WERI-Rb-1 (cell line): Measurements from ENCODE around the gene AMPD1.

Source experiments
- DNase-seq: peaks from one replicate; pipeline ENCODE4 v3.0.0-alpha.2; 2020
- H3K27ac ChIP-seq: fragments of 250-450 bp; sonication (Bioruptor Pico); 2 replicates; pipeline ENCODE4 v1.5.1; 2020; ENCODE audit warnings: mild to moderate bottlenecking, moderate library complexity
- H3K27me3 ChIP-seq: fragments of 250-450 bp; sonication (Bioruptor Pico); 2 replicates; pipeline ENCODE4 v1.5.1; 2021; ENCODE audit warnings: mild to moderate bottlenecking, low read depth, moderate library complexity; ENCODE audit not compliant: insufficient read depth, severe bottlenecking
- H3K36me3 ChIP-seq: fragments of 250-450 bp; sonication (Bioruptor Pico); 2 replicates; pipeline ENCODE4 v1.5.1; 2020; ENCODE audit warnings: mild to moderate bottlenecking, moderate library complexity
- H3K4me3 ChIP-seq: 2 replicates; pipeline ENCODE4 v1.5.1; 2011; ENCODE audit warnings: low read depth, mild to moderate bottlenecking, control low read depth, low read length
- H3K9me3 ChIP-seq: fragments of 250-450 bp; sonication (Bioruptor Pico); 2 replicates; pipeline ENCODE4 v1.5.1; 2021; ENCODE audit warnings: mild to moderate bottlenecking, moderate library complexity; ENCODE audit not compliant: severe bottlenecking
- TF ChIP-seq, protein P1 (sequence below): IDR thresholded peaks from 2 replicates; pipeline ENCODE4 v1.5.1; 2011; ENCODE audit warnings: low read depth, mild to moderate bottlenecking, control low read depth, inconsistent platforms, low read length

Gene AMPD1

DNA sequence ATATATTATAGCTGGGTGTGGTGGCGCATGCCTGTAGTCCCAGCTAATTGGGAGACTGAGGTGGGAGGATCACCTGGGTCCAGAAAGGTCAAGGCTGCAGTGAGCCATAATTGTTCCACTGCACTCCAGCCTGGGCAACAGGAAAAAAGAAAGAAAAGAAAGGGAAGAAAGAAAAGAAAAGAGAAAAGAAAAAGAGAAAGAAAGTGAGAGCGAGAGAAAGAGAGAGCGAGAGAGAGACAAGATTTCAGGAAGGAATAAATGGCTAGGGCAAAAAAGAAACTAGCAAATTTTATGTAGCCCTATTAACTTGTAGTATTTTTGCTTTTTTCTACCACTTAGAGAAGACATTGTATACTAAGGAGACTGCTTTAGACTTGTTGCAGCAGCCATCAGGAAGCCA is 15.0 kb upstream of the AMPD1 start:
- Histone ChIP-seq H3K36me3 (peaks cover 79% of the 10 kb centered on the region), H3K27ac (no peak overlapping the region), H3K27me3 (no peaks in the 10 kb centered on the region), H3K4me3 (no peak overlapping the region), H3K9me3 (no peaks in the 10 kb centered on the region)
- DNase-seq, result no peak
- TF ChIP-seq, protein P1, sequence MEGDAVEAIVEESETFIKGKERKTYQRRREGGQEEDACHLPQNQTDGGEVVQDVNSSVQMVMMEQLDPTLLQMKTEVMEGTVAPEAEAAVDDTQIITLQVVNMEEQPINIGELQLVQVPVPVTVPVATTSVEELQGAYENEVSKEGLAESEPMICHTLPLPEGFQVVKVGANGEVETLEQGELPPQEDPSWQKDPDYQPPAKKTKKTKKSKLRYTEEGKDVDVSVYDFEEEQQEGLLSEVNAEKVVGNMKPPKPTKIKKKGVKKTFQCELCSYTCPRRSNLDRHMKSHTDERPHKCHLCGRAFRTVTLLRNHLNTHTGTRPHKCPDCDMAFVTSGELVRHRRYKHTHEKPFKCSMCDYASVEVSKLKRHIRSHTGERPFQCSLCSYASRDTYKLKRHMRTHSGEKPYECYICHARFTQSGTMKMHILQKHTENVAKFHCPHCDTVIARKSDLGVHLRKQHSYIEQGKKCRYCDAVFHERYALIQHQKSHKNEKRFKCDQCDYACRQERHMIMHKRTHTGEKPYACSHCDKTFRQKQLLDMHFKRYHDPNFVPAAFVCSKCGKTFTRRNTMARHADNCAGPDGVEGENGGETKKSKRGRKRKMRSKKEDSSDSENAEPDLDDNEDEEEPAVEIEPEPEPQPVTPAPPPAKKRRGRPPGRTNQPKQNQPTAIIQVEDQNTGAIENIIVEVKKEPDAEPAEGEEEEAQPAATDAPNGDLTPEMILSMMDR, result no peak

DNA sequence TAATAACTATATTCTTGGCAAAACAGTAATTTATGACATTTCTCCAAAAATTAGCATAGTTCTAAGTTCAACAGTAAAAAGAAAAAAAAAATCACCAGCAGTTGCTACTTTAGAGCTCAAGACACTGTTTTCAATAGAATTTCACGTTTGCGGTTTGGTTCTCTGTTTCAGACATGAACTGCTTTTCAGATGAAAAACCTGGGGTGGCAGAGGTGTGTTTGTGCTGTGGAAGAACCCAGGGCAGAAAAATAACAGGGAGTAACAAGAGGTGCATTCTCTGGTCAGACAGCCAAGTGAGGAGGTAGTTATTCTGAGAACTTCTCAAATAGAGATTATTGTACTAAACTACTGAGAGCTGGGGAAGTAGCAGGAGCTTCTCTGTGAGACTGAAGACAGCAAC is 12.3 kb upstream of the AMPD1 start:
- TF ChIP-seq, protein P1, result no peak

DNA sequence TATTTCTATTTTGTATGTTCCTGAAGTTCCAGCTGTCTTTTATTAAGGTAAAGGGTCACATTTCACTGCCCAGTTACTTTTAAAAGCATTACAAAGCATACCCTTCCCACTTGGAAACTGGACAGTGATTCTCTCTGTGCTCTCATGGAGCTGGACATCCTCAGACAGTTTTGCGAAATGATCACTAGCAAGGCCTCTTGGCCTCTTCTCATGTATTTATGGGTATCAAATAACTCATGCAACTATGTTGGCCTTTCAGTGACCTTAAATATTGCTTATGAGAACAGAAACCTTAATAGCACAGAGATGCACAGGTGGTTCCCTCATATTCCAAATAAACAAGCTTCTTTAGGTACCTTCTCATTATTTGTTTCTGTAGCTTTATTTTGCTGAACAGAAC is 7.9 kb upstream of the AMPD1 start:
- no peaks in the 10 kb centered on the region for H3K9me3 ChIP-seq
- no peak for DNase-seq
- H3K27me3 ChIP-seq, result no peaks in the 10 kb centered on the region
- H3K36me3 ChIP-seq, result peaks cover 24% of the 10 kb centered on the region
- H3K4me3 ChIP-seq, result no peak overlapping the region
- H3K27ac ChIP-seq, result no peak overlapping the region
- TF ChIP-seq, protein P1, result no peak

More for the DNA sequence above, 12.3 kb upstream of the AMPD1 start:
- Histone ChIP-seq H3K27me3 (no peaks in the 10 kb centered on the region), H3K9me3 (no peaks in the 10 kb centered on the region), H3K4me3 (no peak overlapping the region), H3K27ac (no peak overlapping the region), H3K36me3 (peaks cover 62% of the 10 kb centered on the region)
- no peak for DNase-seq

DNA sequence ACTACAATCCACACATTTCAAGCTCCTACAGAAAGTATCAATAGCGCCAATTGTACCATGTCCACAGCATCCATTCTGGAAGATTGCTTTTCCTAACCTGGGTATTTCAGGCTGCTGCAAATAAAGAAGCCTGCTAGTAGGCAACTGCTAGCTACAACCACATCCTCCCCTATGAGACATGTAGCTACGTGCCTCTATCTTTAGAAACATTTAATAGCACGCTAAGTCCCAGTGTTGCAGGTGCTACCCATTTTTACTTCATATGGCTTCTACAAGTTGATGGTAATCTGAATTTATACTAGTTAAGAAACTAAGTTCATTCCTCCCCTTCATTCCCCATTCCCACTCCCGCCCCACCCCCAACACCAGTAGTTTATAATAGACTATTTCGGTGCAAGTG is 7.4 kb upstream of the AMPD1 start:
- Histone ChIP-seq H3K27ac (no peak overlapping the region), H3K27me3 (no peaks in the 10 kb centered on the region), H3K9me3 (no peaks in the 10 kb centered on the region), H3K36me3 (peaks cover 19% of the 10 kb centered on the region), H3K4me3 (no peak overlapping the region)
- TF ChIP-seq, protein P1, result no peak
- DNase-seq, result no peak

DNA sequence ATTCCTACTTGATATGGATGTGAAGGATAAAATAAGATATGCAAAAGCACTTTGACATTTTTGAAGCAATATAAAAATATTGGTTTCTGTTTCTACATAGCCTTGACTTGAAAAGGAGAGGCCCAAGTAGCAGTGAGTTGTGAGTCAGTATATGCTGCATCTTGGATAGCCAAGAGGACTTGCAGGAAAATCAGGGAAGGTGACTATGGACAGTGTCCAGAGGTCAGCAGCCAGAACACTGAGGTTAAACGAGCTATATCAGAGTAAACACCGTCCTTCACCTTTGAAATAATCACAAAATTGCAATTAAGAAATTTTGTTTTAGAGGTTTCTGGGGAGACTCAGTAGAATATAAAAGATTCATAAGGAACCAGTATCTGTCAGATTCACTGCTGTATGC is 6.6 kb upstream of the AMPD1 start:
- Histone ChIP-seq H3K36me3 (peaks cover 11% of the 10 kb centered on the region), H3K9me3 (no peaks in the 10 kb centered on the region), H3K27me3 (no peaks in the 10 kb centered on the region), H3K27ac (no peak overlapping the region), H3K4me3 (no peak overlapping the region)
- TF ChIP-seq, protein P1, result no peak
- no peak for DNase-seq

DNA sequence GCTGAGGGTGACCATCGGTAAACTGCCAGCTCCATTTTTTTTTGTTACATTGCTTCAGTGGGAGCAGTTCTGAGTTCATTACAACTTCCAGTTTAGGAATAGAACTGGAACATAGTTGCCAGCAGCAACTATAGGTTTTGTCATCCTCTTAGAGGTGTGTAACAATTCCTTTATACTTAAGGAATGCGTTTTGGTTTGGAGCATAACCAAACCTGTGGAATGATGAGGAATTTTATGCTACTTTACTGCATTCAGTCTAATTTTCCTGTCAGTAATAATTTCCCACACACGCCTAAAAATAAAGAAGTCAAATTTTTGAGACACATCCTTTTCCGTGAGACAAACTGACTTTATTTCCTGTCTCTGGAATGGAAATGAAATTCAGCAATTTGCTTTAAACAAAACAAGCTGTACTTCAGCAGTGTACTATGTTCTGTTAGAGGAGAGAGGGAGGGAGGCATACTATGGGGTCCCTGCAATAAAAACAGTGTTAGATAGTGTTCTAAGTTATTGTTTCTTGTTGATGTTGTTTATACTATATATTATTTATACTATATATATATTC is 4.8 kb upstream of the AMPD1 start:
- H3K4me3 ChIP-seq, result no peak overlapping the region
- H3K36me3 ChIP-seq, result no peaks in the 10 kb centered on the region
- TF ChIP-seq, protein P1, result no peak
- no peaks in the 10 kb centered on the region for H3K9me3 ChIP-seq
- no peaks in the 10 kb centered on the region for H3K27me3 ChIP-seq
- DNase-seq, result no peak
- H3K27ac ChIP-seq, result no peak overlapping the region
